OCI-LY7 (cell line): ENCODE results near the gene SHROOM2. TPM values are rescaled to one million over a fixed set of nuclear protein-coding genes. Genes with fewer than 3 reads are reported as not detected.

Experiments used
- BruUV-seq: library from RNA; stranded (reverse); fragments of 400-500 nt; replicated peaks from 2 replicates; lab custom pipeline; 2021; lab: Mats Ljungman, UMichigan
- CTCF ChIA-PET: fragments of 300-600 bp; sonication (Branson Sonifier 250); formaldehyde crosslinking; loops from one replicate; lab custom pipeline; 2022; ENCODE audit warnings: antibody characterized with exemption; ENCODE audit not compliant: unreplicated experiment; lab: Charles Lee
- POLR2A ChIA-PET: fragments of 300-600 bp; sonication (Branson Sonifier 250); formaldehyde crosslinking; loops from one replicate; lab custom pipeline; 2022; ENCODE audit warnings: antibody characterized with exemption; lab: Charles Lee
- DNase-seq: peaks from one replicate; pipeline ENCODE4 v3.0.0-alpha.2; 2015; ENCODE audit warnings: low spot score
- H2AFZ ChIP-seq: fragments of 200-600 bp; sonication (generic), shearing (Covaris generic); 2 replicates; pipeline ENCODE4 v1.6.1; 2014; ENCODE audit warnings: mild to moderate bottlenecking, antibody characterized with exemption, low read length, moderate library complexity
- H3K27ac ChIP-seq: fragments of 200-600 bp; sonication (generic); 2 replicates; pipeline ENCODE4 v1.5.1; 2014; ENCODE audit warnings: mixed run types, low read depth, mild to moderate bottlenecking, moderate library complexity, low read length, inconsistent platforms; ENCODE audit not compliant: poor library complexity, severe bottlenecking
- H3K36me3 ChIP-seq: fragments of 200-600 bp; sonication (generic); 2 replicates; pipeline ENCODE4 v1.6.1; 2014; ENCODE audit warnings: mild to moderate bottlenecking, antibody characterized with exemption, low read length, moderate library complexity, mixed read lengths; ENCODE audit not compliant: insufficient read depth
- H3K4me1 ChIP-seq: fragments of 200-600 bp; sonication (generic); 2 replicates; pipeline ENCODE4 v1.5.1; 2014; ENCODE audit warnings: mild to moderate bottlenecking, low read length; ENCODE audit not compliant: insufficient read depth, poor library complexity, severe bottlenecking
- H3K4me2 ChIP-seq: fragments of 200-600 bp; sonication (generic); 2 replicates; pipeline ENCODE4 v1.6.1; 2014; ENCODE audit warnings: mild to moderate bottlenecking, low read length
- H3K4me3 ChIP-seq: fragments of 200-600 bp; sonication (generic); 2 replicates; pipeline ENCODE4 v1.5.1; 2014; ENCODE audit warnings: mild to moderate bottlenecking, low read depth, low read length; ENCODE audit not compliant: poor library complexity, severe bottlenecking
- H3K79me2 ChIP-seq: fragments of 200-600 bp; sonication (generic); 2 replicates; pipeline ENCODE4 v1.6.1; 2016; ENCODE audit warnings: low read depth, mild to moderate bottlenecking, low read length, moderate library complexity, mixed read lengths; ENCODE audit not compliant: insufficient read depth
- H3K9me2 ChIP-seq: fragments of 200-600 bp; sonication (generic); 2 replicates; pipeline ENCODE4 v1.6.1; 2016; ENCODE audit warnings: mild to moderate bottlenecking, low read length, mixed read lengths; ENCODE audit not compliant: insufficient read depth
- H3K9me3 ChIP-seq: fragments of 200-600 bp; sonication (generic); 2 replicates; pipeline ENCODE4 v1.6.1; 2014; ENCODE audit warnings: mild to moderate bottlenecking, mixed run types, low read length, mixed read lengths
- H4K20me1 ChIP-seq: fragments of 200-600 bp; sonication (generic); 2 replicates; pipeline ENCODE4 v1.6.1; 2014; ENCODE audit warnings: mild to moderate bottlenecking, antibody characterized with exemption, low read length, moderate library complexity, mixed read lengths; ENCODE audit not compliant: insufficient read depth
- EZH2phosphoT487 ChIP-seq: fragments of 200-600 bp; sonication (generic); IDR thresholded peaks from 2 replicates; pipeline ENCODE4 v1.6.1; 2018; ENCODE audit warnings: low read depth, borderline replicate concordance, mild to moderate bottlenecking, mixed run types, antibody characterized with exemption, low read length, moderate library complexity, mixed read lengths
- intact Hi-C: fragments of 100-400 bp; cut with micrococcal nuclease; formaldehyde crosslinking; loops from one replicate; pipeline ENCODE4 v1.10.0; 2022; ENCODE audit not compliant: unreplicated experiment
- total RNA-seq, 2 experiments: library from RNA; depleted of rRNA in 1 of 2; stranded (reverse); fragments of >200 nt in 1 of 2; shearing (Covaris generic) in 1 of 2; gene quantifications; 2 replicates each; pipeline ENCODE4 v1.2.3, GENCODE V29; 2014 to 2022
- TF ChIP-seq, protein P1 (sequence below): fragments of 200-600 bp; sonication (generic); conservative IDR thresholded peaks from 2 replicates; pipeline ENCODE4 v1.5.1; 2014; ENCODE audit warnings: mild to moderate bottlenecking, antibody characterized with exemption, low read length, moderate library complexity, mixed read lengths

SHROOM2 gene
- total RNA-seq, 2 experiments from 2014 or later, result not detected

DNA sequence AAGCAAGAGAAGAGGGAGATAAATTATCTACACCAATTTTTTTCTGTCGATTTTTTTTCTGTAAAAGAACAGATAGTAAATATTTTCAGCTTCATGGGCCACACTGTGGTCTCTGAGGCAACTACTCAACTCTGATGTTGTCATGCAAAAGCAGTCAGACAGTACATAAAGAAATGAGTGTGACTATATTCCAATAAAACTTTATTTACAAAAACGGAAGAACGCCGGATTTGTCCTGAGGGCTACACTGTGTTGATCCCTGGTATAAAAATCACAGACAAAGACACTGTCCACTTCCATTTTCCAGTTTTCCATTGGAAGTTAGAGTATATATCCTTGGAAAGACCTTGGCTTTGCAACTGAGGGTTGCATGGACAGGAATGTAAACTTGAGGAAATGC, 38.6 kb upstream of the SHROOM2 start:
- H3K4me3 ChIP-seq, result no peak overlapping the region
- CTCF ChIA-PET, result no interaction called here
- intact Hi-C loops, result no loop called here

DNA sequence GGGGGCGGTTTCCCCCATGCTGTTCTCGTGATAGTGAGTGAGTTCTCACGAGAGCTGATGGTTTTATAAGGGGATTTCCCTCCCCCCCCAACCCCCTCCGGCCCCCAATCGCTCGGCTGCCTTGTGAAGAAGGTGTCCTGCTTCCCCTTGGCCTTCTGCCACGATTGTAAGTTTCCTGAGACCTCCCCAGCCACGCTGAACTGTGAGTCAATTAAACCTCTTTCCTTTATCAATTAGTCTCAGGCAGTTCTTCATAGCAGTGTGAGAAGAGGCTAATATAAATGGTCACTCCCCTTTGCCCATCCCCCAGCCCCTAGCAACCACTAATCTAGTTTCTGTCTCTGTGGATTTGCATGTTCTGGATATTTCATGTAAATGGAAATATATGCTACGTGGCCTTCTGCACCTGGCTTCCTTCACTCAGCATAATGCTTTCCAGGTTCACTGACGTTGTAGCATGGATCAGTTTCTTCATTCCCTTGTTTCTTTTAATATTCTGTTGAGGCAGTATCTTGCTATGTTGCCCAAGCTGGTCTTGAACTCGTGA, 37.0 kb upstream of the SHROOM2 start:
- no peak overlapping the region for H3K4me3 ChIP-seq
- ChIA-PET POLR2A (no interaction called here), CTCF (no interaction called here)
- H3K4me2 ChIP-seq, result no peak overlapping the region
- H3K79me2 ChIP-seq, result no peaks in the 10 kb centered on the region
- intact Hi-C loops, result no loop called here
- H3K4me1 ChIP-seq, result peaks cover 6% of the 10 kb centered on the region
- no peaks in the 10 kb centered on the region for H3K9me3 ChIP-seq
- no peak overlapping the region for H3K27ac ChIP-seq
- H2AFZ ChIP-seq, result no peak overlapping the region
- H3K9me2 ChIP-seq, result no peaks in the 10 kb centered on the region
- no peaks in the 10 kb centered on the region for H4K20me1 ChIP-seq
- BruUV-seq, result no TSS peak
- H3K36me3 ChIP-seq, result no peaks in the 10 kb centered on the region
- no peak for DNase-seq
- TF ChIP-seq, protein P1, sequence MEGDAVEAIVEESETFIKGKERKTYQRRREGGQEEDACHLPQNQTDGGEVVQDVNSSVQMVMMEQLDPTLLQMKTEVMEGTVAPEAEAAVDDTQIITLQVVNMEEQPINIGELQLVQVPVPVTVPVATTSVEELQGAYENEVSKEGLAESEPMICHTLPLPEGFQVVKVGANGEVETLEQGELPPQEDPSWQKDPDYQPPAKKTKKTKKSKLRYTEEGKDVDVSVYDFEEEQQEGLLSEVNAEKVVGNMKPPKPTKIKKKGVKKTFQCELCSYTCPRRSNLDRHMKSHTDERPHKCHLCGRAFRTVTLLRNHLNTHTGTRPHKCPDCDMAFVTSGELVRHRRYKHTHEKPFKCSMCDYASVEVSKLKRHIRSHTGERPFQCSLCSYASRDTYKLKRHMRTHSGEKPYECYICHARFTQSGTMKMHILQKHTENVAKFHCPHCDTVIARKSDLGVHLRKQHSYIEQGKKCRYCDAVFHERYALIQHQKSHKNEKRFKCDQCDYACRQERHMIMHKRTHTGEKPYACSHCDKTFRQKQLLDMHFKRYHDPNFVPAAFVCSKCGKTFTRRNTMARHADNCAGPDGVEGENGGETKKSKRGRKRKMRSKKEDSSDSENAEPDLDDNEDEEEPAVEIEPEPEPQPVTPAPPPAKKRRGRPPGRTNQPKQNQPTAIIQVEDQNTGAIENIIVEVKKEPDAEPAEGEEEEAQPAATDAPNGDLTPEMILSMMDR, result no peak
- no peak for TF ChIP-seq EZH2phosphoT487

More for the DNA sequence above, 38.6 kb upstream of the SHROOM2 start:
- H3K4me1 ChIP-seq, result peaks cover 6% of the 10 kb centered on the region
- BruUV-seq, result no TSS peak
- H3K4me2 ChIP-seq, result no peak overlapping the region
- POLR2A ChIA-PET, result no interaction called here
- no peaks in the 10 kb centered on the region for H3K9me2 ChIP-seq
- TF ChIP-seq, protein P1, result no peak
- no peak for TF ChIP-seq EZH2phosphoT487
- no peak overlapping the region for H3K27ac ChIP-seq
- no peak for DNase-seq
- no peaks in the 10 kb centered on the region for H3K9me3 ChIP-seq
- H2AFZ ChIP-seq, result no peak overlapping the region
- H4K20me1 ChIP-seq, result no peaks in the 10 kb centered on the region
- H3K36me3 ChIP-seq, result no peaks in the 10 kb centered on the region
- no peaks in the 10 kb centered on the region for H3K79me2 ChIP-seq

DNA sequence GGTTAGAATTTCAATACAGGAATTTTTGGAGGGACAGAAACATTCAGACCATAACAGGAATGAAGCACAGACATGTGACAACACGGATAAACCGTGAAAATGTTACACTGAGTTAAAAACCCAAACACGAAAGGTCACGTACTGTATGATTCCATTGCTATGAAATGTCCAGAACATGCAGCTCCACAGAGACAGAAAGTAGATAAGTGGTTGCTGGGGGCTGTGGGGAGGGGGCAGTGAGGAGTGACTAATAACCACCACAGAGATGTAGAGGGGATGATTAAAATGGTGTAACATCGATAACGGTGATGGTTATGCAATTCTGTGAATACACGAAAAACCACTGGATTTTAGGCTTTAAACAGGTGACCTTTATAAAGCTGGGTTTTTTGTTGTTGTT, 28.9 kb upstream of the SHROOM2 start:
- intact Hi-C loops, result no loop called here
- Histone ChIP-seq H3K9me3 (no peaks in the 10 kb centered on the region), H3K4me1 (no peaks in the 10 kb centered on the region), H3K79me2 (no peaks in the 10 kb centered on the region), H3K9me2 (no peaks in the 10 kb centered on the region), H3K27ac (no peak overlapping the region), H3K4me3 (no peak overlapping the region), H3K36me3 (no peaks in the 10 kb centered on the region), H2AFZ (no peak overlapping the region), H3K4me2 (no peak overlapping the region), H4K20me1 (no peaks in the 10 kb centered on the region)
- POLR2A ChIA-PET, result no interaction called here
- no peak for DNase-seq
- no TSS peak for BruUV-seq
- TF ChIP-seq EZH2phosphoT487, result no peak
- TF ChIP-seq, protein P1, result no peak
- CTCF ChIA-PET, result no interaction called here
